Lower lobe of right lung (tissue), 2 donors: ENCODE results near the gene CHTOP. TPM values are rescaled to one million over a fixed set of nuclear protein-coding genes. Genes with fewer than 3 reads are reported as not detected.
A peak's percentile ranks its signal among the peaks of the same experiment; 100 is the strongest.

Experiments used
- ATAC-seq, 2 donors: fragments of 200-7000 bp; cut with Tn5 transposase; one replicate each; pipeline ENCODE4 v1.9.1; 2020 to 2022; ENCODE audit warnings: mild to moderate bottlenecking in 2 of 2, moderate library complexity in 2 of 2
- DNase-seq: peaks from one replicate; pipeline ENCODE4 v3.0.0-alpha.2; 2020
- H3K27ac ChIP-seq: fragments of 200-600 bp; one replicate; pipeline ENCODE4 v1.8.0; 2022
- H3K27me3 ChIP-seq: fragments of 200-600 bp; one replicate; pipeline ENCODE4 v1.8.0; 2022; ENCODE audit warnings: low read depth
- H3K36me3 ChIP-seq: fragments of 200-600 bp; one replicate; pipeline ENCODE4 v1.8.0; 2022; ENCODE audit warnings: mild to moderate bottlenecking
- H3K4me1 ChIP-seq: fragments of 200-600 bp; one replicate; pipeline ENCODE4 v1.8.0; 2022
- H3K4me3 ChIP-seq: fragments of 200-600 bp; one replicate; pipeline ENCODE4 v1.8.0; 2022; ENCODE audit warnings: mild to moderate bottlenecking
- H3K9me3 ChIP-seq: fragments of 200-600 bp; one replicate; pipeline ENCODE4 v1.8.0; 2022
- intact Hi-C: fragments of 100-400 bp; cut with DNase I; formaldehyde crosslinking; loops from one replicate; pipeline ENCODE4 v1.11.0; 2022
- total RNA-seq: library from RNA; stranded (reverse); fragmentation: NEBNext Ultra II Directional; extraction: Animal tissue kit (Norgen Biotek cat#: 25700); gene quantifications from one replicate; pipeline ENCODE4 v1.2.1, GENCODE V29; 2021
- TF ChIP-seq, protein P1 (sequence below): fragments of 200-600 bp; IDR thresholded peaks from one replicate; pipeline ENCODE4 v1.8.0; 2022; ENCODE audit warnings: antibody characterized with exemption, mild to moderate bottlenecking
- donor health status: DM: no; HTN: yes; CAD: no; lungs with severe emphysema.

The CHTOP gene
- total RNA-seq, 1 donor from 2014 or later, result 72.2 TPM

DNA sequence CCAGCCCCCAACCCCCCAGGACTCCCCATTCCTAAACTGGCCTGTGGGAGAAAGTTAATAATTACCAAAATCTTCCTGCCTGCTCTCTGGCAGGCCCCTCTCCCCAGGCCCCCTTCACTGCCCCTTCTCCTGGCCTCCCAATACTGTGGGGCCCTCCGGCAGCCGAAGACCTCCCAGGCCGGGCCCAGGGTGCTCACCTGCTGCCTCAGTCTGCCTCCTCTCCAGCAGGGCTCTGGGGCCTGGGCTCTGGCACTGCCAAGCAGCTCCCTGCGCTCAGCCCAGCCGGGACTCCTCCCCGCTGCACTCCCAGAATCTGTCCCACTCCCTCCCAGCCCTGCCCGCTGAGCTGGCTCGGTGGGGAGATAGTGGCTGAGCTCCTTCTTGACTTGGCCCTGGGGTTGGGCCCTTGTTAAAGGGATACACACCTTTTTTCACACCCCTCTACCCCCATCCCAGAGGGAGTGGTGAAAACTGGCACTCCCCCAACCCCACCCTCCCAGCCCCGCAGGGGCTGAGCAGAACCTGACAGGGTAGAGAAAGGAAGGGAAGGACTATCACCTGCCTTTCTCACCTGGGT, 21.0 kb upstream of the CHTOP start, which contains the start of gene S100A16:
TSS of gene S100A16 (minus strand) at position 383 of the 577 bp plus-strand sequence. CDS start 4,986 bp downstream, outside the sequence.
- Histone ChIP-seq H3K9me3 (no peaks in the 10 kb centered on the region), H3K4me1 (peaks cover 56% of the 10 kb centered on the region), H3K4me3 (peak within 1 kb of the TSS; percentile 62), H3K27me3 (no peaks in the 10 kb centered on the region), H3K27ac (peak within 1 kb of the TSS; percentile 80), H3K36me3 (no peaks in the 10 kb centered on the region)
- peak; percentile 77 for ATAC-seq
- peak; percentile 83 for DNase-seq
- intact Hi-C loops, result no loop called here
- TF ChIP-seq, protein P1, sequence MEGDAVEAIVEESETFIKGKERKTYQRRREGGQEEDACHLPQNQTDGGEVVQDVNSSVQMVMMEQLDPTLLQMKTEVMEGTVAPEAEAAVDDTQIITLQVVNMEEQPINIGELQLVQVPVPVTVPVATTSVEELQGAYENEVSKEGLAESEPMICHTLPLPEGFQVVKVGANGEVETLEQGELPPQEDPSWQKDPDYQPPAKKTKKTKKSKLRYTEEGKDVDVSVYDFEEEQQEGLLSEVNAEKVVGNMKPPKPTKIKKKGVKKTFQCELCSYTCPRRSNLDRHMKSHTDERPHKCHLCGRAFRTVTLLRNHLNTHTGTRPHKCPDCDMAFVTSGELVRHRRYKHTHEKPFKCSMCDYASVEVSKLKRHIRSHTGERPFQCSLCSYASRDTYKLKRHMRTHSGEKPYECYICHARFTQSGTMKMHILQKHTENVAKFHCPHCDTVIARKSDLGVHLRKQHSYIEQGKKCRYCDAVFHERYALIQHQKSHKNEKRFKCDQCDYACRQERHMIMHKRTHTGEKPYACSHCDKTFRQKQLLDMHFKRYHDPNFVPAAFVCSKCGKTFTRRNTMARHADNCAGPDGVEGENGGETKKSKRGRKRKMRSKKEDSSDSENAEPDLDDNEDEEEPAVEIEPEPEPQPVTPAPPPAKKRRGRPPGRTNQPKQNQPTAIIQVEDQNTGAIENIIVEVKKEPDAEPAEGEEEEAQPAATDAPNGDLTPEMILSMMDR, result no peak

DNA sequence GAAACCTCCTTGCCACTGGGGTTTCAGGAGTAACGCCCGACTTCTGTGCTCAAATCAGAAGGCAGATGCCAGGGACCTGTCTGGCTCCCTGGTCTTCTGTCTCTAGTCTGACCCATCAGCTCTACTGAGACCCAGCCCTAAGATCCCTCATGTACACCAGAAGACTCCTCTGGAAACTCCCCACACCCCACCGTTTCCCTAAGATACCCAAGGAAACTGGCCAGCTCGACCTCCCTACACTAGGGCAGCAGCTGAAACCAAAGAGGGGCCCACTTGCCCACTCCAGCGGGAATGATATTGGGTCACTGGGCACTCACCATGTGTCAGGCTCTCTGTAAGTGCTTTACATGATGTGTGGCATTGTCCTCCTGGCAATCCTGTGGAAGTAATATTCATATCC, 20.5 kb upstream of the CHTOP start:
- DNase-seq (no peak), ATAC-seq (no peak)
- TF ChIP-seq, protein P1, result no peak
- intact Hi-C loops, result no loop called here
- H3K27ac ChIP-seq, result peak overlapping the region; percentile 80
- H3K4me3 ChIP-seq, result no peak overlapping the region
- no peaks in the 10 kb centered on the region for H3K27me3 ChIP-seq
- H3K9me3 ChIP-seq, result no peaks in the 10 kb centered on the region
- H3K4me1 ChIP-seq, result peaks cover 52% of the 10 kb centered on the region
- H3K36me3 ChIP-seq, result peaks cover 2% of the 10 kb centered on the region

DNA sequence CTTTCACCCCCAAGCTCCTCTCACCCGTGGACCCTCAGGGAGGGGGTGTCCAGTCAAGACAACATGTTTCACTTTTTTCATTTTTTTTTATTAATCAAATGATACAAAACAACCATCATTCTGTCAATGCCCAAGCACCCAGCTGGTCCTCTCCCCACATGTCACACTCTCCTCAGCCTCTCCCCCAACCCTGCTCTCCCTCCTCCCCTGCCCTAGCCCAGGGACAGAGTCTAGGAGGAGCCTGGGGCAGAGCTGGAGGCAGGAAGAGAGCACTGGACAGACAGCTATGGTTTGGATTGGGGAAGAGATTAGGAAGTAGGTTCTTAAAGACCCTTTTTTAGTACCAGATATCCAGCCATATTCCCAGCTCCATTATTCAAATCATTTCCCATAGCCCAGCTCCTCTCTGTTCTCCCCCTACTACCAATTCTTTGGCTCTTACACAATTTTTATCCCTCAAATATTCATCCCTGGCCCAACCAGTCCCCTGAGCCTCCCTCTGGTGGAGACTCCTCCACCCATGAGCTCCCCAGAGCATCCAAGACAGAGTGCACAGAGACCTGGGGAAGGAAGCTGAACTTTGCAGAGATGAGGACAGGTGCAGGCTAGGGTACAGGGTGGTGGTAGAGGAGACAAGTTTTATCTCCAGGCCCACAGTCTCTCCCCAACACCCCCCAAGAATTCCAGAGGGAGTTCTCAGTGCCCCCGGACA, 19.5 kb upstream of the CHTOP start:
- peaks cover 42% of the 10 kb centered on the region for H3K4me1 ChIP-seq
- peak overlapping the region; percentile 11 for H3K27ac ChIP-seq
- DNase-seq, result no peak

DNA sequence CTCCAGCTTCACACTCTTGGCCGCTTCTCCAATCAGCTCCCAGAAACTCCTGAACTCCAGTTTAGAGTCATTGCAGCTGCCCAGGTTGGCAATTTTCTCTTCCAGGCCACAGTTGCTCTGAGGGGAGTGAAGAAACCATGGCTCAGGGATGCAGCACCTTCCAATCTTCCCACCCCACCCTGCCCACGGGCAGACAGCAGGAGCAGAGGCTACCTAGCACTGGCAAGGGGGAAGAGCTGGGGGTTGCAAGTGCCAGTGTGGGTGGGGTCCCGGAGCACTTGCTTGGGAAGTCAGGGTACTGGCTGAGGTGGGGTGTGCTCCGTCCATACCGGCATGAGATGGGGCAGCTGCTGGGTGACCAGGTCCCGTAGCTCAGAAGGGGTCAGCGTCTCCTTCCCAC, 19.0 kb upstream of the CHTOP start:
- peak overlapping the region; percentile 29 for H3K4me3 ChIP-seq
- no peaks in the 10 kb centered on the region for H3K27me3 ChIP-seq
- DNase-seq (no peak), ATAC-seq (no peak)
- H3K9me3 ChIP-seq, result no peaks in the 10 kb centered on the region
- intact Hi-C loops, result no loop called here
- peaks cover 17% of the 10 kb centered on the region for H3K36me3 ChIP-seq
- no peak overlapping the region for H3K27ac ChIP-seq
- H3K4me1 ChIP-seq, result peaks cover 37% of the 10 kb centered on the region
- TF ChIP-seq, protein P1, result no peak

More for the DNA sequence above, 19.5 kb upstream of the CHTOP start:
- intact Hi-C loops, result no loop called here
- Histone ChIP-seq H3K9me3 (no peaks in the 10 kb centered on the region), H3K36me3 (peaks cover 12% of the 10 kb centered on the region), H3K27me3 (no peaks in the 10 kb centered on the region), H3K4me3 (peak overlapping the region; percentile 29)
- ATAC-seq, result no peak
- TF ChIP-seq, protein P1, result no peak

DNA sequence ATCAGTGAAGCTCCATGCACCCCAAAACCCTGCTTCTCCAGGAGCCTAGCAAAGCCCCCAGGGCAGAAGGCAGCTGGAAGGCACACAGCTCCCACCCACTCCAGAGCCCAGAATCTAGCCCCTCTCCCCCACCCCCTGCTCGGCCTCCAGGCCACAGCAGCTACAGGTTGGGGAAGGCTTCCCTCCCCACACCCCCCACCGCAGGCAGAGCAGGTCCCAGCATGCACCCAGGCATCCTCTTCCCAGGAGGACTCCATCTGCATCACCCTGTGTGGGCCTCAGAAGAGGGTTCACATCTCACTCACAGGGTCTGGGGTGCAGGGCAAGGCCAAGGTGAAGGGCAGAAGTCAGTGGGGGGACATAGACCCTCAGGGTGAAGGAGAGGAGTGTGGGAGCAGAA, 18.5 kb upstream of the CHTOP start:
- intact Hi-C loops, result no loop called here
- Histone ChIP-seq H3K27ac (peak overlapping the region; percentile 68), H3K4me1 (peaks cover 32% of the 10 kb centered on the region)

More for the DNA sequence above, 18.5 kb upstream of the CHTOP start:
- Histone ChIP-seq H3K27me3 (no peaks in the 10 kb centered on the region), H3K36me3 (peaks cover 22% of the 10 kb centered on the region), H3K4me3 (peak overlapping the region; percentile 29), H3K9me3 (no peaks in the 10 kb centered on the region)
- ATAC-seq (no peak), DNase-seq (no peak)
- TF ChIP-seq, protein P1, result no peak
